ENCODE measurements around the gene SECISBP2L.

GRCh38 chr15:48955370-48955769 lies 90.9 kb downstream of the SECISBP2L start:
- TF ChIP-seq CTCF (IDR thresholded peaks at IDR 0.05) (no peak), POLR2A (IDR thresholded peaks at IDR 0.05) (no peak)
